Kidney (tissue), 14 donors: ENCODE measurements around the gene PSMD3. TPM values are rescaled to one million over a fixed set of nuclear protein-coding genes. Genes with fewer than 3 reads are reported as not detected.

Source experiments
- DNase-seq, 5 donors: peaks; one replicate each; pipeline ENCODE4 v3.0.0-alpha.2; 2013 to 2020
- FAIRE-seq: peaks from 2 replicates; lab custom pipeline; 2012; peaks lifted over from hg19 to GRCh38; lab: Jason Lieb, UNC
- H3K27ac ChIP-seq, 2 donors: one replicate each; pipeline ENCODE4 v1.7.0; 2013; ENCODE audit warnings: low read depth in 2 of 2, low read length in 2 of 2, inconsistent platforms in 1 of 2
- H3K27me3 ChIP-seq: one replicate; pipeline ENCODE4 v1.7.1; 2013; ENCODE audit warnings: low read length, inconsistent platforms; ENCODE audit not compliant: control insufficient read depth, insufficient read depth
- H3K36me3 ChIP-seq, 3 donors: one replicate each; pipeline versions ENCODE4 v1.7.0 to v1.7.1; 2013; ENCODE audit warnings: low read length in 3 of 3, control low read depth in 1 of 3, inconsistent platforms in 1 of 3; ENCODE audit not compliant: insufficient read depth in 3 of 3, control insufficient read depth in 2 of 3
- H3K4me1 ChIP-seq, 3 donors: one replicate each; pipeline versions ENCODE4 v1.7.0 to v1.7.1; 2013; ENCODE audit warnings: low read length in 3 of 3, inconsistent platforms in 1 of 3, low read depth in 1 of 3; ENCODE audit not compliant: control insufficient read depth in 2 of 3, insufficient read depth in 2 of 3
- H3K4me3 ChIP-seq, 3 donors: one replicate each; pipeline versions ENCODE4 v1.7.0 to v1.8.1; 2013; ENCODE audit warnings: low read length in 3 of 3, control low read depth in 1 of 3, inconsistent platforms in 1 of 3
- H3K9ac ChIP-seq, 3 donors: one replicate each; pipeline versions ENCODE4 v1.7.0 to v1.7.1; 2013; ENCODE audit warnings: low read length in 3 of 3, control low read depth in 1 of 3, inconsistent platforms in 1 of 3
- H3K9me3 ChIP-seq, 3 donors: one replicate each; pipeline versions ENCODE4 v1.7.0 to v1.7.1; 2013; ENCODE audit warnings: low read length in 3 of 3, control low read depth in 1 of 3, inconsistent platforms in 1 of 3; ENCODE audit not compliant: control insufficient read depth in 2 of 3, insufficient read depth in 1 of 3
- CTCF ChIP-seq: IDR thresholded peaks from 3 replicates; pipeline ENCODE4 v1.5.1; 2012; ENCODE audit warnings: mild to moderate bottlenecking, moderate library complexity, borderline replicate concordance; ENCODE audit not compliant: insufficient read depth; ENCODE audit errors: extremely low read depth
- intact Hi-C: fragments of 100-400 bp; cut with DNase I; formaldehyde crosslinking; loops from one replicate; pipeline ENCODE4 v1.11.1; 2022
- microRNA-seq: library from miRNA; unstranded; fragments of <30 nt; microRNA quantifications from one replicate; pipeline ENCODE4 v1.2.0, GENCODE V29; 2020
- polyA plus RNA-seq: library from polyadenylated mRNA; stranded (reverse); fragments of 350-450 nt; fragmentation: Illumina TruSeq; extraction: RNeasy Lipid Tissue Mini Kit (QIAGEN cat#74804); gene quantifications from one replicate; pipeline ENCODE4 v1.2.3, GENCODE V29; 2014; ENCODE audit warnings: low read depth, low replicate concordance; ENCODE audit not compliant: insufficient read depth
- total RNA-seq: library from RNA; stranded (reverse); fragmentation: NEBNext Ultra II Directional; extraction: Animal tissue kit (Norgen Biotek cat#: 25700); gene quantifications from one replicate; pipeline ENCODE4 v1.2.1, GENCODE V29; 2021
- donor health status: control.
- donor health status: control.
- donor health status: control.
- donor health status: control.
- donor health status: control.
- donor health status: DM: yes; HTN: yes; CAD: no.
- donor health status: Normal renal cell carcinoma (clear cell type).

Gene PSMD3
- total and polyA plus RNA-seq, 2 donors from 2014 or later = 63.6 to 66.4 TPM

- H3K9ac ChIP-seq = no peak overlapping the region
- H3K4me1 ChIP-seq = peaks cover 0 to 14% (median 0%) of the 10 kb centered on the region in 3 donors
- peak in 1 of 5 donors; percentile 48 for DNase-seq
- H3K4me3 ChIP-seq = no peak overlapping the region
- no peak for FAIRE-seq
- peaks cover 8 to 26% (median 25%) of the 10 kb centered on the region in 3 donors for H3K36me3 ChIP-seq
- H3K9me3 ChIP-seq = no peaks in the 10 kb centered on the region
- peak; percentile 4 for TF ChIP-seq CTCF
- H3K27ac ChIP-seq = no peak overlapping the region
- intact Hi-C loops = no loop called here
- H3K27me3 ChIP-seq = no peaks in the 10 kb centered on the region
These were observed 54.6 kb downstream of the PSMD3 start for GRCh38 chr17:40035162-40035559.

GRCh38 chr17:40038882-40039513 is 58.4 kb downstream of the PSMD3 start:
- Histone ChIP-seq H3K4me1 (peaks cover 0 to 3% (median 0%) of the 10 kb centered on the region in 3 donors), H3K4me3 (no peak overlapping the region), H3K9ac (no peak overlapping the region), H3K9me3 (no peaks in the 10 kb centered on the region), H3K36me3 (peaks cover 8 to 10% (median 8%) of the 10 kb centered on the region in 3 donors), H3K27ac (no peak overlapping the region), H3K27me3 (no peaks in the 10 kb centered on the region)
- intact Hi-C loops = no loop called here
- peak; percentile 71 for TF ChIP-seq CTCF
- peak in 4 of 5 donors; percentile 59 to 90 (median 74) for DNase-seq
- FAIRE-seq = no peak

GRCh38 chr17:40041196-40041595 is 60.6 kb downstream of the PSMD3 start:
- intact Hi-C loops = no loop called here
- TF ChIP-seq CTCF = no peak
- no peak overlapping the region for H3K27ac ChIP-seq
- H3K27me3 ChIP-seq = no peaks in the 10 kb centered on the region
- H3K4me3 ChIP-seq = no peak overlapping the region
- no peaks in the 10 kb centered on the region for H3K9me3 ChIP-seq
- H3K4me1 ChIP-seq = peaks cover 0 to 3% (median 0%) of the 10 kb centered on the region in 3 donors
- no peak for DNase-seq
- peaks cover 0 to 2% (median 0%) of the 10 kb centered on the region in 3 donors for H3K36me3 ChIP-seq
- no peak for FAIRE-seq
- H3K9ac ChIP-seq = no peak overlapping the region

Small RNA genes within 50 kb of the gene (microRNA-seq; reads per million reads assigned to microRNA genes)
- not detected for gene MIR6884

Other genes with a start within 250 kb of the PSMD3 start
- 72.5 TPM for gene GRB7, start 242.9 kb upstream of the PSMD3 start, total RNA-seq
- 20.9 TPM for gene GRB7, start 242.9 kb upstream of the PSMD3 start, polyA plus RNA-seq
- gene IKZF3, start 116.5 kb upstream of the PSMD3 start, total RNA-seq = 10.2 TPM
- 0.09 TPM for gene IKZF3, start 116.5 kb upstream of the PSMD3 start, polyA plus RNA-seq
- not detected for gene ZPBP2, start 112.6 kb upstream of the PSMD3 start, total RNA-seq
- gene ZPBP2, start 112.6 kb upstream of the PSMD3 start, polyA plus RNA-seq = not detected
- 5.6 TPM for gene GSDMB, start 62.2 kb upstream of the PSMD3 start, total RNA-seq
- 3.5 TPM for gene GSDMB, start 62.2 kb upstream of the PSMD3 start, polyA plus RNA-seq
- 48.8 TPM for gene ORMDL3, start 53.2 kb upstream of the PSMD3 start, total RNA-seq
- 85.9 TPM for gene ORMDL3, start 53.2 kb upstream of the PSMD3 start, polyA plus RNA-seq
- gene LRRC3C, start 53.1 kb upstream of the PSMD3 start, total RNA-seq = not detected
- gene LRRC3C, start 53.1 kb upstream of the PSMD3 start, polyA plus RNA-seq = not detected
- 0.47 TPM for gene GSDMA, start 17.8 kb upstream of the PSMD3 start, total RNA-seq
- 0.80 TPM for gene GSDMA, start 17.8 kb upstream of the PSMD3 start, polyA plus RNA-seq
- gene CSF3, start 34.6 kb downstream of the PSMD3 start, total RNA-seq = not detected
- gene CSF3, start 34.6 kb downstream of the PSMD3 start, polyA plus RNA-seq = not detected
- 66.3 TPM for gene MED24, start 73.6 kb downstream of the PSMD3 start, total RNA-seq
- gene MED24, start 73.6 kb downstream of the PSMD3 start, polyA plus RNA-seq = 53.7 TPM
- 63.9 TPM for gene THRA, start 82.2 kb downstream of the PSMD3 start, total RNA-seq
- 40.8 TPM for gene THRA, start 82.2 kb downstream of the PSMD3 start, polyA plus RNA-seq
- 30.8 TPM for gene NR1D1, start 119.8 kb downstream of the PSMD3 start, total RNA-seq
- 7.1 TPM for gene NR1D1, start 119.8 kb downstream of the PSMD3 start, polyA plus RNA-seq
- gene MSL1, start 141.2 kb downstream of the PSMD3 start, total RNA-seq = 75.4 TPM
- 34.9 TPM for gene MSL1, start 141.2 kb downstream of the PSMD3 start, polyA plus RNA-seq
- 90.8 TPM for gene CASC3, start 159.7 kb downstream of the PSMD3 start, total RNA-seq
- gene CASC3, start 159.7 kb downstream of the PSMD3 start, polyA plus RNA-seq = 32.2 TPM
- gene RAPGEFL1, start 196.7 kb downstream of the PSMD3 start, total RNA-seq = 4.3 TPM
- gene RAPGEFL1, start 196.7 kb downstream of the PSMD3 start, polyA plus RNA-seq = 0.99 TPM
- 36.4 TPM for gene WIPF2, start 238.5 kb downstream of the PSMD3 start, total RNA-seq
- 9.9 TPM for gene WIPF2, start 238.5 kb downstream of the PSMD3 start, polyA plus RNA-seq